GM23338 (cell line): Measurements from ENCODE around the gene CLK3. TPM values are rescaled to one million over a fixed set of nuclear protein-coding genes. Genes with fewer than 3 reads are reported as not detected.
A peak's percentile ranks its signal among the peaks of the same experiment; 100 is the strongest.
"Not testable (repeated sequence)": the region's sequence is repeated elsewhere in the genome, so short reads cannot be mapped to it uniquely, and the experiment has no call there.

Source experiments
- ATAC-seq: fragments of 200-7000 bp; cut with Tn5 transposase; 3 replicates; pipeline ENCODE4 v1.9.1; 2020
- DNase-seq: peaks from one replicate; pipeline ENCODE4 v3.0.0-alpha.2; 2015; ENCODE audit warnings: low spot score
- H2AFZ ChIP-seq: fragments of 200-600 bp; sonication (generic); 2 replicates; pipeline ENCODE4 v1.8.0; 2016; ENCODE audit warnings: antibody characterized with exemption, mild to moderate bottlenecking, moderate library complexity
- H3F3A ChIP-seq: fragments of 200-600 bp; sonication (generic); replicated peaks from 2 replicates; pipeline ENCODE4 v1.8.0; 2017; ENCODE audit warnings: antibody characterized with exemption, mixed run types, low read depth
- H3K27ac ChIP-seq: fragments of 200-600 bp; sonication (generic); 2 replicates; pipeline ENCODE4 v1.6.1; 2016; ENCODE audit warnings: low read depth
- H3K27me3 ChIP-seq: fragments of 200-600 bp; sonication (generic); 2 replicates; pipeline ENCODE4 v1.8.0; 2016; ENCODE audit warnings: mild to moderate bottlenecking, mixed run types, moderate library complexity; ENCODE audit not compliant: insufficient read depth
- H3K36me3 ChIP-seq: fragments of 200-600 bp; sonication (generic); 2 replicates; pipeline ENCODE4 v1.8.0; 2016; ENCODE audit warnings: mild to moderate bottlenecking; ENCODE audit not compliant: insufficient read depth
- H3K4me1 ChIP-seq: fragments of 200-600 bp; sonication (generic); 2 replicates; pipeline ENCODE4 v1.8.0; 2016; ENCODE audit warnings: mild to moderate bottlenecking, moderate library complexity; ENCODE audit not compliant: insufficient read depth
- H3K4me2 ChIP-seq: fragments of 200-600 bp; sonication (generic); 2 replicates; pipeline ENCODE4 v1.7.1; 2017; ENCODE audit warnings: mixed run types
- H3K4me3 ChIP-seq: fragments of 200-600 bp; sonication (generic); 2 replicates; pipeline ENCODE4 v1.6.1; 2016; ENCODE audit warnings: mixed run types
- H3K79me2 ChIP-seq: fragments of 200-600 bp; sonication (generic); replicated peaks from 2 replicates; pipeline ENCODE4 v1.8.0; 2017; ENCODE audit warnings: mild to moderate bottlenecking; ENCODE audit not compliant: insufficient read depth
- H3K9me2 ChIP-seq: fragments of 200-600 bp; sonication (generic); 2 replicates; pipeline ENCODE4 v1.8.0; 2017; ENCODE audit not compliant: insufficient read depth
- H4K20me1 ChIP-seq: fragments of 200-600 bp; sonication (generic); replicated peaks from 2 replicates; pipeline ENCODE4 v1.8.0; 2017; ENCODE audit warnings: mild to moderate bottlenecking; ENCODE audit not compliant: insufficient read depth
- H3K27ac Mint-ChIP-seq: 2 replicates; pipeline ENCODE4 v1.8.0; 2020; ENCODE audit warnings: inconsistent platforms, mild to moderate bottlenecking, moderate library complexity, mixed read lengths
- H3K27me3 Mint-ChIP-seq: 3 replicates; pipeline ENCODE4 v1.8.0; 2022; ENCODE audit warnings: low read depth, mild to moderate bottlenecking, moderate library complexity, mixed read lengths, inconsistent platforms; ENCODE audit not compliant: insufficient read depth, poor library complexity
- H3K36me3 Mint-ChIP-seq: 3 replicates; pipeline ENCODE4 v1.8.0; 2021; ENCODE audit warnings: low read depth, mild to moderate bottlenecking, inconsistent platforms, moderate library complexity, mixed read lengths
- H3K4me1 Mint-ChIP-seq: 3 replicates; pipeline ENCODE4 v1.8.0; 2020; ENCODE audit warnings: mild to moderate bottlenecking, inconsistent platforms, mixed read lengths
- H3K4me3 Mint-ChIP-seq: 3 replicates; pipeline ENCODE4 v1.8.0; 2021; ENCODE audit warnings: moderate library complexity, mild to moderate bottlenecking, inconsistent platforms, mixed read lengths
- H3K9me3 Mint-ChIP-seq: 3 replicates; pipeline ENCODE4 v1.8.0; 2020; ENCODE audit warnings: moderate library complexity, mild to moderate bottlenecking, inconsistent platforms, mixed read lengths
- EZH2phosphoT487 ChIP-seq: fragments of 200-600 bp; sonication (generic); IDR thresholded peaks from one replicate; pipeline ENCODE4 v1.8.1; 2018; ENCODE audit warnings: antibody characterized with exemption; ENCODE audit not compliant: unreplicated experiment
- POLR2AphosphoS5 ChIP-seq: IDR thresholded peaks from 2 replicates; pipeline ENCODE4 v1.6.1; 2016; ENCODE audit warnings: antibody characterized with exemption, low read depth
- polyA plus RNA-seq: library from polyadenylated mRNA; unstranded; fragments of >200 nt; fragmentation: Nextera tagmentation; extraction: Ambion mirVana; gene quantifications from 2 replicates; pipeline ENCODE4 v1.2.1, GENCODE V29; 2016
- total RNA-seq: library from RNA; depleted of rRNA; stranded (reverse); fragments of >200 nt; shearing (Covaris generic); gene quantifications from 2 replicates; pipeline ENCODE4 v1.2.3, GENCODE V29; 2014
- TF ChIP-seq, protein P1 (sequence below): fragments of 250-450 bp; sonication (Bioruptor Pico); IDR thresholded peaks from 2 replicates; pipeline ENCODE4 v1.5.0; 2020; ENCODE audit warnings: mild to moderate bottlenecking, moderate library complexity

The CLK3 gene
- total and polyA plus RNA-seq, 2 experiments from 2014 or later = 40.7 to 67.7 TPM

DNA sequence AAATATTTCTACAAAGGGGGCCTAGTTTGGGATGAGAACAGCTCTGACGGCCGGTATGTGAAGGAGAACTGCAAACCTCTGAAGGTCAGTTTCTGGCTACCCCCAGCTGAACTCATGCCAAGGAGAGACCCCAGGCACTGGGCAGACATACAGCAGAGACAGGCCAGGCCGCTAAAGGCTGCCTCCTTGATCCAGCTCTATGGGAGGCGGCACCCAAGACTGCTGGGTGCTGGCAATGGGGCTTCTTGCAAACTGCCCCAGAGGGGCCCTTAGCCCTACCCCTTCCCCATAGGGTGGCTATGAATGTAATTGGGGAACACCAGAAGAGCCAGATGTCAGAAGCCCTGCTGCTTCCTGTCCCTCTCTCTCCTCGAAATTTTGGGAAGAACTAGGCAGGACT, 13.3 kb downstream of the CLK3 start:
- Histone ChIP-seq H3F3A (0 out of 2 replicates have a peak, but pooled peaks cover 7% of the 10 kb centered on the region), H4K20me1 (no peaks in the 10 kb centered on the region; the same call in 1 of the 2 replicates), H2AFZ (no peak overlapping the region), H3K9me2 (no peaks in the 10 kb centered on the region), H3K4me3 (no peak overlapping the region), H3K27ac (no peak overlapping the region), H3K79me2 (no peaks in the 10 kb centered on the region), H3K36me3 (peaks cover 11% of the 10 kb centered on the region; the same call in 1 of the 2 replicates), H3K4me1 (no peaks in the 10 kb centered on the region), H3K4me2 (no peak overlapping the region), H3K27me3 (no peaks in the 10 kb centered on the region)
- no peaks in the 10 kb centered on the region for H3K4me1 Mint-ChIP-seq
- DNase-seq (no peak), ATAC-seq (no peak)
- H3K4me3 Mint-ChIP-seq = no peak overlapping the region
- H3K9me3 Mint-ChIP-seq = no peaks in the 10 kb centered on the region
- H3K36me3 Mint-ChIP-seq = peaks cover 63% of the 10 kb centered on the region
- H3K27ac Mint-ChIP-seq = no peak overlapping the region
- no peak for TF ChIP-seq EZH2phosphoT487
- TF ChIP-seq, protein P1, sequence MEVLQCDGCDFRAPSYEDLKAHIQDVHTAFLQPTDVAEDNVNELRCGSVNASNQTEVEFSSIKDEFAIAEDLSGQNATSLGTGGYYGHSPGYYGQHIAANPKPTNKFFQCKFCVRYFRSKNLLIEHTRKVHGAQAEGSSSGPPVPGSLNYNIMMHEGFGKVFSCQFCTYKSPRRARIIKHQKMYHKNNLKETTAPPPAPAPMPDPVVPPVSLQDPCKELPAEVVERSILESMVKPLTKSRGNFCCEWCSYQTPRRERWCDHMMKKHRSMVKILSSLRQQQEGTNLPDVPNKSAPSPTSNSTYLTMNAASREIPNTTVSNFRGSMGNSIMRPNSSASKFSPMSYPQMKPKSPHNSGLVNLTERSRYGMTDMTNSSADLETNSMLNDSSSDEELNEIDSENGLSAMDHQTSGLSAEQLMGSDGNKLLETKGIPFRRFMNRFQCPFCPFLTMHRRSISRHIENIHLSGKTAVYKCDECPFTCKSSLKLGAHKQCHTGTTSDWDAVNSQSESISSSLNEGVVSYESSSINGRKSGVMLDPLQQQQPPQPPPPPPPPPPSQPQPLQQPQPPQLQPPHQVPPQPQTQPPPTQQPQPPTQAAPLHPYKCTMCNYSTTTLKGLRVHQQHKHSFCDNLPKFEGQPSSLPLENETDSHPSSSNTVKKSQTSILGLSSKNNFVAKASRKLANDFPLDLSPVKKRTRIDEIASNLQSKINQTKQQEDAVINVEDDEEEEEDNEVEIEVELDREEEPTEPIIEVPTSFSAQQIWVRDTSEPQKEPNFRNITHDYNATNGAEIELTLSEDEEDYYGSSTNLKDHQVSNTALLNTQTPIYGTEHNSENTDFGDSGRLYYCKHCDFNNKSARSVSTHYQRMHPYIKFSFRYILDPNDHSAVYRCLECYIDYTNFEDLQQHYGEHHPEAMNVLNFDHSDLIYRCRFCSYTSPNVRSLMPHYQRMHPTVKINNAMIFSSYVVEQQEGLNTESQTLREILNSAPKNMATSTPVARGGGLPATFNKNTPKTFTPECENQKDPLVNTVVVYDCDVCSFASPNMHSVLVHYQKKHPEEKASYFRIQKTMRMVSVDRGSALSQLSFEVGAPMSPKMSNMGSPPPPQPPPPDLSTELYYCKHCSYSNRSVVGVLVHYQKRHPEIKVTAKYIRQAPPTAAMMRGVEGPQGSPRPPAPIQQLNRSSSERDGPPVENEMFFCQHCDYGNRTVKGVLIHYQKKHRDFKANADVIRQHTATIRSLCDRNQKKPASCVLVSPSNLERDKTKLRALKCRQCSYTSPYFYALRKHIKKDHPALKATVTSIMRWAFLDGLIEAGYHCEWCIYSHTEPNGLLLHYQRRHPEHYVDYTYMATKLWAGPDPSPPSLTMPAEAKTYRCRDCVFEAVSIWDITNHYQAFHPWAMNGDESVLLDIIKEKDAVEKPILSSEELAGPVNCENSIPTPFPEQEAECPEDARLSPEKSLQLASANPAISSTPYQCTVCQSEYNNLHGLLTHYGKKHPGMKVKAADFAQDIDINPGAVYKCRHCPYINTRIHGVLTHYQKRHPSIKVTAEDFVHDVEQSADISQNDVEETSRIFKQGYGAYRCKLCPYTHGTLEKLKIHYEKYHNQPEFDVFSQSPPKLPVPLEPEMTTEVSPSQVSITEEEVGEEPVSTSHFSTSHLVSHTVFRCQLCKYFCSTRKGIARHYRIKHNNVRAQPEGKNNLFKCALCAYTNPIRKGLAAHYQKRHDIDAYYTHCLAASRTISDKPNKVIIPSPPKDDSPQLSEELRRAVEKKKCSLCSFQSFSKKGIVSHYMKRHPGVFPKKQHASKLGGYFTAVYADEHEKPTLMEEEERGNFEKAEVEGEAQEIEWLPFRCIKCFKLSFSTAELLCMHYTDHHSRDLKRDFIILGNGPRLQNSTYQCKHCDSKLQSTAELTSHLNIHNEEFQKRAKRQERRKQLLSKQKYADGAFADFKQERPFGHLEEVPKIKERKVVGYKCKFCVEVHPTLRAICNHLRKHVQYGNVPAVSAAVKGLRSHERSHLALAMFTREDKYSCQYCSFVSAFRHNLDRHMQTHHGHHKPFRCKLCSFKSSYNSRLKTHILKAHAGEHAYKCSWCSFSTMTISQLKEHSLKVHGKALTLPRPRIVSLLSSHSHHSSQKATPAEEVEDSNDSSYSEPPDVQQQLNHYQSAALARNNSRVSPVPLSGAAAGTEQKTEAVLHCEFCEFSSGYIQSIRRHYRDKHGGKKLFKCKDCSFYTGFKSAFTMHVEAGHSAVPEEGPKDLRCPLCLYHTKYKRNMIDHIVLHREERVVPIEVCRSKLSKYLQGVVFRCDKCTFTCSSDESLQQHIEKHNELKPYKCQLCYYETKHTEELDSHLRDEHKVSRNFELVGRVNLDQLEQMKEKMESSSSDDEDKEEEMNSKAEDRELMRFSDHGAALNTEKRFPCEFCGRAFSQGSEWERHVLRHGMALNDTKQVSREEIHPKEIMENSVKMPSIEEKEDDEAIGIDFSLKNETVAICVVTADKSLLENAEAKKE (CRISPR knock-in tag) = no peak
- peaks cover 16% of the 10 kb centered on the region for H3K27me3 Mint-ChIP-seq

GRCh38 chr15:74629696-74630095, 14.1 kb downstream of the CLK3 start:
- ATAC-seq, H3K4me1 ChIP-seq, H3K27ac Mint-ChIP-seq, H3K9me2 ChIP-seq, H3K27ac ChIP-seq, H2AFZ ChIP-seq, DNase-seq, H3K4me3 ChIP-seq, H3K9me3 Mint-ChIP-seq, H4K20me1 ChIP-seq, H3K4me1 Mint-ChIP-seq, H3F3A ChIP-seq, H3K4me2 ChIP-seq, H3K27me3 ChIP-seq, H3K4me3 Mint-ChIP-seq, H3K79me2 ChIP-seq: not testable (repeated sequence)
- Mint-ChIP-seq H3K36me3 (peaks cover 60% of the 10 kb centered on the region), H3K27me3 (peaks cover 16% of the 10 kb centered on the region)
- H3K36me3 ChIP-seq = peaks cover 16% of the 10 kb centered on the region; the same call in 1 of the 2 replicates
- TF ChIP-seq POLR2AphosphoS5 = 0 out of 2 replicates have a peak, but pooled peaks have one; percentile 8
